ENCODE measurements around the gene SGSM2. TPM values are rescaled to one million over a fixed set of nuclear protein-coding genes. Genes with fewer than 3 reads are reported as not detected.

The SGSM2 gene
- total and polyA plus RNA-seq, 2 of the 8 experiments (the other 6 are each of a cell fraction or from before 2014, with no cell fraction given) = 44.5 to 77.7 TPM

- H4K91ac ChIP-seq (replicated peaks; ENCODE audit: insufficient read length, low read length) = no peak overlapping the region
- H4K20me1 ChIP-seq (replicated peaks in 1 of 2; ENCODE audit: control insufficient read depth in 1 of 2, insufficient read depth in 2 of 2, low read length in 2 of 2) = peaks cover 2 to 4% of the 10 kb centered on the region in 2 experiments
- FAIRE-seq = no peak
- TF ChIP-seq JUN (IDR thresholded peaks at IDR 0.05; ENCODE audit: low read depth, low read length) = no peak
- no peak for TF ChIP-seq NANOG (IDR thresholded peaks at IDR 0.05; ENCODE audit: insufficient read depth, low read depth, low read length, poor library complexity, severe bottlenecking)
- TF ChIP-seq YY1 (IDR thresholded peaks at IDR 0.05; ENCODE audit: low read depth, low read length) = no peak
- no peak for TF ChIP-seq TAF1 (IDR thresholded peaks at IDR 0.05; ENCODE audit: low read depth, low read length)
- no peak for TF ChIP-seq GABPA (IDR thresholded peaks at IDR 0.05; ENCODE audit: borderline replicate concordance, insufficient read depth, low read length)
- no peak for TF ChIP-seq ZNF274 (IDR thresholded peaks at IDR 0.05; ENCODE audit: borderline replicate concordance, extremely low read depth, low read length)
- TF ChIP-seq ATF3 (IDR thresholded peaks at IDR 0.05; ENCODE audit: insufficient read depth, low read depth, low read length) = no peak
- TF ChIP-seq ATF2 (IDR thresholded peaks at IDR 0.05; ENCODE audit: low read length) = no peak
- no peak for TF ChIP-seq KDM1A (IDR thresholded peaks at IDR 0.05; ENCODE audit: borderline replicate concordance, low read length)
- no peak for TF ChIP-seq RAD21 (IDR thresholded peaks at IDR 0.05 in 1 of 2, conservative IDR thresholded peaks at IDR 0.05 in 1 of 2; ENCODE audit: low read depth in 2 of 2, low read length in 2 of 2)
Observed at GRCh38 chr17:2357237-2357636, 19.9 kb downstream of the SGSM2 start.

More at GRCh38 chr17:2357237-2357636, 19.9 kb downstream of the SGSM2 start:
- Histone ChIP-seq H2AFZ (ENCODE audit: low read length) (no peak overlapping the region), H2BK20ac (ENCODE audit: low read length) (no peak overlapping the region), H3K18ac (ENCODE audit: extremely low read depth, low read length) (no peak overlapping the region), H3K23ac (ENCODE audit: insufficient read length) (no peak overlapping the region), H3K56ac (replicated peaks; ENCODE audit: insufficient read length, low read depth, low read length) (no peak overlapping the region), H3K27ac (ENCODE audit: low read depth, low read length) (no peak overlapping the region), H2BK5ac (ENCODE audit: low read depth, low read length) (no peak overlapping the region), H3K14ac (ENCODE audit: insufficient read length) (no peak overlapping the region), H3K23me2 (ENCODE audit: low read depth, low read length) (no peaks in the 10 kb centered on the region), H3K27me3 (replicated peaks in 1 of 4; ENCODE audit: control insufficient read depth in 3 of 4, extremely low read depth in 1 of 4, insufficient read depth in 3 of 4, low read length in 3 of 4) (no peaks in the 10 kb centered on the region), H3K4ac (replicated peaks; ENCODE audit: insufficient read length, low read depth, low read length) (no peak overlapping the region), H2BK120ac (replicated peaks; ENCODE audit: low read depth, low read length) (no peak overlapping the region), H3K36me3 (ENCODE audit: control insufficient read depth in 2 of 4, insufficient read depth in 4 of 4, low read length in 3 of 4) (no peaks in the 10 kb centered on the region), H4K5ac (ENCODE audit: insufficient read length, low read depth, low read length) (no peak overlapping the region), H4K8ac (ENCODE audit: extremely low read depth, insufficient read depth, low read length) (no peak overlapping the region), H3K79me1 (ENCODE audit: low read depth, low read length) (no peaks in the 10 kb centered on the region), H2AK5ac (ENCODE audit: low read depth, low read length) (no peak overlapping the region), H3K4me1 (replicated peaks in 1 of 4; ENCODE audit: control insufficient read depth in 3 of 4, insufficient read depth in 4 of 4, low read length in 3 of 4) (peaks cover 0 to 1% (median 0%) of the 10 kb centered on the region in 4 experiments; a peak in 1 of 7 replicates), H3K4me2 (ENCODE audit: insufficient read depth in 1 of 2, low read depth in 2 of 2, low read length in 2 of 2) (no peak overlapping the region), H3K4me3 (ENCODE audit: extremely low read depth in 1 of 4, insufficient read depth in 2 of 4, low read depth in 3 of 4, low read length in 4 of 4) (no peak overlapping the region), H2BK15ac (ENCODE audit: low read length) (no peak overlapping the region), H3K79me2 (ENCODE audit: control insufficient read depth in 1 of 2, insufficient read depth in 2 of 2, low read length in 2 of 2) (no peaks in the 10 kb centered on the region; a peak in 1 of 4 replicates), H3K9ac (replicated peaks in 1 of 4; ENCODE audit: extremely low read depth in 1 of 4, low read depth in 3 of 4, low read length in 3 of 4) (no peak overlapping the region), H2BK12ac (ENCODE audit: low read depth, low read length) (no peak overlapping the region), H3K9me3 (ENCODE audit: insufficient read depth in 2 of 2, low read depth in 1 of 2, low read length in 1 of 2) (no peaks in the 10 kb centered on the region)
- ChIA-PET POLR2A (ENCODE audit: partially characterized antibody) (interaction anchor here (1.0 kb wide), 1 partner anchor 25 kb away, joined by 3 read pairs; no protein-coding TSS in a partner anchor), CTCF (ENCODE audit: partially characterized antibody) (interaction anchor here (1.3 kb wide), 1 partner anchor 21 kb away, joined by 6 read pairs; the partner anchor contains the start of gene TSR1)
- DNase-seq (ENCODE audit: low read depth in 1 of 2, low spot score in 2 of 2) = no peak
- 95% methylated on average over 4 of the region's 4 CpGs; no CpG with 5 or more reads in 1 of the 2 experiments for WGBS, 2 experiments (ENCODE audit: extremely low coverage in 1 of 2, insufficient coverage in 1 of 2, insufficient read length in 1 of 2, insufficient replicate concordance in 2 of 2, low coverage in 1 of 2, low lambda C conversion rate in 2 of 2, missing lambda C conversion rate in 1 of 2)

Measured in H1 (cell line).